ENCODE results near the gene NEK5.

NEK5 gene

GRCh38 chr13:52002361-52002760 lies 126.5 kb downstream of the NEK5 start:
- no peak for TF ChIP-seq CTCF (IDR thresholded peaks at IDR 0.05)
- no peak overlapping the region for H3K4me3 ChIP-seq
- no peak overlapping the region for H3K27ac ChIP-seq
- DNase-seq (ENCODE audit: low spot score), result no peak

- no peak for DNase-seq (ENCODE audit: low spot score)
- no peak overlapping the region for H3K27ac ChIP-seq
- peak; percentile 49 for TF ChIP-seq CTCF (IDR thresholded peaks at IDR 0.05)
- H3K4me3 ChIP-seq, result no peak overlapping the region
These were observed 127.6 kb downstream of the NEK5 start for GRCh38 chr13:52001120-52001731.

GRCh38 chr13:51999921-52000320 lies 129.0 kb downstream of the NEK5 start:
- no peak overlapping the region for H3K4me3 ChIP-seq
- no peak for TF ChIP-seq CTCF (IDR thresholded peaks at IDR 0.05)
- no peak for DNase-seq (ENCODE audit: low spot score)
- no peak overlapping the region for H3K27ac ChIP-seq

GRCh38 chr13:51999510-51999911 lies 129.4 kb downstream of the NEK5 start:
- no peak for TF ChIP-seq CTCF (IDR thresholded peaks at IDR 0.05)
- Histone ChIP-seq H3K27ac (no peak overlapping the region), H3K4me3 (no peak overlapping the region)
- DNase-seq (ENCODE audit: low spot score), result no peak

GRCh38 chr13:51998723-51999509 lies 130.0 kb downstream of the NEK5 start:
- Histone ChIP-seq H3K4me3 (no peak overlapping the region), H3K27ac (no peak overlapping the region)
- DNase-seq (ENCODE audit: low spot score), result no peak
- no peak for TF ChIP-seq CTCF (IDR thresholded peaks at IDR 0.05)

- no peak for TF ChIP-seq CTCF (IDR thresholded peaks at IDR 0.05)
- no peak for DNase-seq (ENCODE audit: low spot score)
- no peak overlapping the region for H3K27ac ChIP-seq
- H3K4me3 ChIP-seq, result no peak overlapping the region
These were observed 131.1 kb downstream of the NEK5 start for GRCh38 chr13:51997641-51998330.
